ENCODE results near the gene AHDC1.

AHDC1 gene

GRCh38 chr1:27596261-27596660 lies 7.7 kb downstream of the AHDC1 start:
- no peak for DNase-seq

GRCh38 chr1:27595597-27595996 lies 8.3 kb downstream of the AHDC1 start:
- DNase-seq: no peak

GRCh38 chr1:27594564-27595510 lies 9.1 kb downstream of the AHDC1 start:
- DNase-seq: no peak

- DNase-seq: no peak
Measured at GRCh38 chr1:27593678-27594563, 10.0 kb downstream of the AHDC1 start.

- no peak for DNase-seq
Measured at GRCh38 chr1:27592931-27593677, 10.8 kb downstream of the AHDC1 start.

GRCh38 chr1:27592232-27592930 lies 11.6 kb downstream of the AHDC1 start:
- DNase-seq: no peak

- no peak for DNase-seq
Measured at GRCh38 chr1:27591622-27592021, 12.3 kb downstream of the AHDC1 start.

GRCh38 chr1:27590917-27591508 lies 12.9 kb downstream of the AHDC1 start:
- DNase-seq: no peak

GRCh38 chr1:27589841-27590426 lies 14.0 kb downstream of the AHDC1 start:
- DNase-seq: no peak

- DNase-seq: no peak
Measured at GRCh38 chr1:27589441-27589840, 14.5 kb downstream of the AHDC1 start.

GRCh38 chr1:27588256-27589232 lies 15.4 kb downstream of the AHDC1 start:
- no peak for DNase-seq

GRCh38 chr1:27585684-27586083 lies 18.3 kb downstream of the AHDC1 start:
- no peak for DNase-seq

GRCh38 chr1:27584453-27584852 lies 19.5 kb downstream of the AHDC1 start:
- no peak for DNase-seq

- DNase-seq: no peak
Measured at GRCh38 chr1:27583479-27583878, 20.5 kb downstream of the AHDC1 start.

- DNase-seq: no peak
Measured at GRCh38 chr1:27581823-27582243, 22.1 kb downstream of the AHDC1 start.

- DNase-seq: no peak
Measured at GRCh38 chr1:27577504-27578188, 26.3 kb downstream of the AHDC1 start.

- no peak for DNase-seq
Measured at GRCh38 chr1:27576806-27577227, 27.1 kb downstream of the AHDC1 start.

GRCh38 chr1:27575840-27576331 lies 28.1 kb downstream of the AHDC1 start:
- no peak for DNase-seq

All from NCI-H446 treated with DMSO at 0.1 percent for 48 hours (cell line).